ENCODE data around the gene PFKFB3.

The PFKFB3 gene

DNA sequence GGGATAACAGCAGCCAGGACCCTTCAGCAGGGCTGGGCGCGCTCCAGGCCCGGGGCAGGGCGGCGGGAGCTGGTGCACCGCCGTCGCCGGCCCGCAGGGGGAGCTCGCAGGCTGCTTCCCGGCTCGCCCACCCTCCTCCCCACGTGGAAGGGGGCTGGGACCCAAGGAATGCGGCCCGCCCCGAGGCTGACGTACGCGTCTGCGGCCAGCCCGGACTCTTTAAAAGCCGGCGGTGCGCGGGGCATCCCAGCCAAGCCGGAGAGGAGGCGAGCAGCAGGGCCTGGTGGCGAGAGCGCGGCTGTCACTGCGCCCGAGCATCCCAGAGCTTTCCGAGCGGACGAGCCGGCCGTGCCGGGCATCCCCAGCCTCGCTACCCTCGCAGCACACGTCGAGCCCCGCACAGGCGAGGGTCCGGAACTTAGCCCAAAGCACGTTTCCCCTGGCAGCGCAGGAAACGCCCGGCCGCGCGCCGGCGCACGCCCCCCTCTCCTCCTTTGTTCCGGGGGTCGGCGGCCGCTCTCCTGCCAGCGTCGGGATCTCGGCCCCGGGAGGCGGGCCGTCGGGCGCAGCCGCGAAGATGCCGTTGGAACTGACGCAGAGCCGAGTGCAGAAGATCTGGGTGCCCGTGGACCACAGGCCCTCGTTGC lies at the start of gene PFKFB3:
PFKFB3 (plus strand) TSS at position 249 of the 647 bp plus-strand sequence; CDS start at position 578, 329 bp downstream.
- peak; percentile 95 for DNase-seq (ENCODE audit: extremely low spot score)
- ChIA-PET CTCF (interaction anchor here (0.6 to 2.0 kb wide), 17 partner anchors 9 to 714 kb away, joined by 3 to 37 read pairs (median 3); no protein-coding TSS in a partner anchor), POLR2A (interaction anchor here (0.6 to 1.8 kb wide), 13 partner anchors 8 to 207 kb away, joined by 3 to 20 read pairs (median 4); no protein-coding TSS in a partner anchor)
- TF ChIP-seq L3MBTL2 (conservative IDR thresholded peaks at IDR 0.05) = 0 out of 2 replicates have a peak, but pooled peaks have one; percentile 23
- TF ChIP-seq CTBP1 (IDR thresholded peaks at IDR 0.05; ENCODE audit: borderline replicate concordance) = peak; percentile 58; the same call in 1 of the 2 replicates
- TF ChIP-seq HDGF (IDR thresholded peaks at IDR 0.05; ENCODE audit: borderline replicate concordance) = 0 out of 2 replicates have a peak, but pooled peaks have one; percentile 9
- TF ChIP-seq LEF1 (IDR thresholded peaks at IDR 0.05; ENCODE audit: borderline replicate concordance) = no peak

DNA sequence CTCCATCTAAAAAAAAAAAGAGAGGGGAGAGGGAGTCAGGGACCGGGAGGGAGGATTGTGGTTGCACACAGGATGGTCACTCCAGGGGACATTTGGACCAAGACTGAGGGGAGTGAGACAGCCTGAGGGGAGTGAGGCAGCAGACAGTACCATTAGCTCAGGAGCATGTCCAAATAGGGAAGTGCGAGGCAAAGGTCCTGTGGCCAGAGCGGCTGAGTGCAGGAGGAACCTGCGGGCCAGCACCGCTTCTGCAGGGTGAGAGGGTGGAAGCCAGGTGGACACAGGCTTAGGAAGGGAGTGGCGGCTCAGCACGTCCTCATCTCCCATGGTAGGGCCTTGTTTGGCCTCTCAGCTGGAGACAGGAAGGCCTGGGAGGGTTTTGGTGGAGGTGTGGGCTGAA lies 48.9 kb upstream of the PFKFB3 start:
- ChIA-PET CTCF (no interaction called here), POLR2A (interaction anchor here (0.6 to 1.5 kb wide), 2 partner anchors 10 to 14 kb away, joined by 4 to 5 read pairs; no protein-coding TSS in a partner anchor)
- TF ChIP-seq CTBP1 (IDR thresholded peaks at IDR 0.05; ENCODE audit: borderline replicate concordance) (no peak), ZNF384 (IDR thresholded peaks at IDR 0.05) (no peak), NFRKB (IDR thresholded peaks at IDR 0.05) (no peak)
- DNase-seq (ENCODE audit: extremely low spot score) = no peak

DNA sequence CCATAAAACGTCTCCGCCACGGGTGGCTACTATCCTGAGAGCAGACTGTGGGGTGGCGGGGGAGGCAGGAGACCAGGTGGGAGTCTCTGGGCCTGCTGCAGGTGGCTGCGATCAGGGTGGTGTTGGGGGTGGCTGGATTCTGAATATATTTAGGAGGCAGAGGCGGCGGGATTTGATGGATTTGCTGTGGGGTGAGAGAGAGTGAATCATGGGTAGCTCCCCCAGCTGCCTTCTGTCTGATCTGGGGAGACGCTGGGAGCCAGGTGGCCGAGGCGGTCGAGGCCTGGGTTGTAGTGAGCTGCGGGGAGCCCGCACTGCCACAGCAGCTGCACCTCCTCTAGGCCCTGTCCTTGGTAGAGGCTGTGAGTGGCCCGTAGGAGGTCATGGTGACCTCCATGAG lies 48.2 kb upstream of the PFKFB3 start:
- DNase-seq (ENCODE audit: extremely low spot score) = no peak
- POLR2A ChIA-PET = interaction anchor here (1.0 kb wide), 1 partner anchor 9 kb away, joined by 3 read pairs; no protein-coding TSS in a partner anchor
- CTCF ChIA-PET = no interaction called here
- TF ChIP-seq ARNT (IDR thresholded peaks at IDR 0.05) (no peak), NFRKB (IDR thresholded peaks at IDR 0.05) (no peak), TARDBP (IDR thresholded peaks at IDR 0.05) (no peak), SP1 (IDR thresholded peaks at IDR 0.05) (no peak), L3MBTL2 (conservative IDR thresholded peaks at IDR 0.05) (no peak), CTBP1 (IDR thresholded peaks at IDR 0.05; ENCODE audit: borderline replicate concordance) (no peak), SUZ12 (IDR thresholded peaks at IDR 0.05) (no peak), ZNF384 (IDR thresholded peaks at IDR 0.05) (no peak), FOXM1 (IDR thresholded peaks at IDR 0.05; ENCODE audit: borderline replicate concordance) (no peak), ELF4 (IDR thresholded peaks at IDR 0.05) (no peak), FOXK2 (IDR thresholded peaks at IDR 0.05) (no peak), LEF1 (IDR thresholded peaks at IDR 0.05; ENCODE audit: borderline replicate concordance) (no peak)
- TF ChIP-seq, protein P1, sequence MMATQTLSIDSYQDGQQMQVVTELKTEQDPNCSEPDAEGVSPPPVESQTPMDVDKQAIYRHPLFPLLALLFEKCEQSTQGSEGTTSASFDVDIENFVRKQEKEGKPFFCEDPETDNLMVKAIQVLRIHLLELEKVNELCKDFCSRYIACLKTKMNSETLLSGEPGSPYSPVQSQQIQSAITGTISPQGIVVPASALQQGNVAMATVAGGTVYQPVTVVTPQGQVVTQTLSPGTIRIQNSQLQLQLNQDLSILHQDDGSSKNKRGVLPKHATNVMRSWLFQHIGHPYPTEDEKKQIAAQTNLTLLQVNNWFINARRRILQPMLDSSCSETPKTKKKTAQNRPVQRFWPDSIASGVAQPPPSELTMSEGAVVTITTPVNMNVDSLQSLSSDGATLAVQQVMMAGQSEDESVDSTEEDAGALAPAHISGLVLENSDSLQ (IDR thresholded peaks at IDR 0.05) = no peak

DNA sequence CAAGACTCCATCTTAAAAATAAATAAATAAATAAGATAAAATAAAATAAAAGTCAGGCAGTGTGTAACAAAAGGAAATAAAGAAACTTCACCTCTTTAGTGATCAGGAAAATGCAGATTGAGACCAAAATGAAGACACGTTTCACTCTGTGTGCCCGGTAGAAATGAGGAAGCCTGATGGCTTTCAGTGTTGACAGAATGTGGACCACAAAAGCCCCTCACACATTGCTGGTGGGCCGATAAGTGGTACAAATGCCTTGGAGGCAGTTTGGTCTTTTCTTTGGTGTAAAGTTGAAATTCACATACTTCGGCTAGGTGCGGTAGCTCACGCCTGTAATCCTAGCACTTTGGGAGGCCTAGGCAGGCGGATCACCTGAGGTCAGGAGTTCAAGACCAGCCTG lies 44.5 kb upstream of the PFKFB3 start:
- POLR2A ChIA-PET = no interaction called here
- CTCF ChIA-PET = no interaction called here
- TF ChIP-seq HDGF (IDR thresholded peaks at IDR 0.05; ENCODE audit: borderline replicate concordance) (no peak), ELF4 (IDR thresholded peaks at IDR 0.05) (no peak), ARNT (IDR thresholded peaks at IDR 0.05) (no peak), FOXM1 (IDR thresholded peaks at IDR 0.05; ENCODE audit: borderline replicate concordance) (no peak), L3MBTL2 (conservative IDR thresholded peaks at IDR 0.05) (no peak)
- TF ChIP-seq, protein P1 (IDR thresholded peaks at IDR 0.05) = no peak
- DNase-seq (ENCODE audit: extremely low spot score) = no peak

DNA sequence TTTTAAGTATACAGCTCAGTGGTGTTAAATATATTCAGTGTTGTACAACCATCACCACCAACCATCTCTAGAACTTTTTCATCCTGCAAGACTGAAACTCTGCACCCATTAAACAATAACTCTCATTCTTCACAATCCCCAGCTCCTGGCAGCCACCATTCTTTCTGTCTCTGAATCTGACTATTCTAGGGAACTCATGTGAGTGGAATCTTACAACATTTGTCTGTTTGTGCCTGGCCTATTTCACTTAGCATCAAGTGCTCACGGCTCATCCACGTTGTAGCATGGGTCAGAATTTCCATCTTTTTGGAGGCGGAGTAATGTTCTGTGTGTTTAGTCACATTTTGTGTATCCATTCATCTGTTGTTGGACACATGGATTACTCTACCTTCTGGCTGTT lies 40.8 kb upstream of the PFKFB3 start:
- CTCF ChIA-PET = interaction anchor here (1.2 kb wide), 1 partner anchor 272 kb away, joined by 3 read pairs; no protein-coding TSS in a partner anchor
- no peak for TF ChIP-seq NFRKB (IDR thresholded peaks at IDR 0.05)
- DNase-seq (ENCODE audit: extremely low spot score) = no peak
- POLR2A ChIA-PET = interaction anchor here (0.8 to 2.4 kb wide), 4 partner anchors 9 to 17 kb away, joined by 3 to 12 read pairs (median 4); no protein-coding TSS in a partner anchor

DNA sequence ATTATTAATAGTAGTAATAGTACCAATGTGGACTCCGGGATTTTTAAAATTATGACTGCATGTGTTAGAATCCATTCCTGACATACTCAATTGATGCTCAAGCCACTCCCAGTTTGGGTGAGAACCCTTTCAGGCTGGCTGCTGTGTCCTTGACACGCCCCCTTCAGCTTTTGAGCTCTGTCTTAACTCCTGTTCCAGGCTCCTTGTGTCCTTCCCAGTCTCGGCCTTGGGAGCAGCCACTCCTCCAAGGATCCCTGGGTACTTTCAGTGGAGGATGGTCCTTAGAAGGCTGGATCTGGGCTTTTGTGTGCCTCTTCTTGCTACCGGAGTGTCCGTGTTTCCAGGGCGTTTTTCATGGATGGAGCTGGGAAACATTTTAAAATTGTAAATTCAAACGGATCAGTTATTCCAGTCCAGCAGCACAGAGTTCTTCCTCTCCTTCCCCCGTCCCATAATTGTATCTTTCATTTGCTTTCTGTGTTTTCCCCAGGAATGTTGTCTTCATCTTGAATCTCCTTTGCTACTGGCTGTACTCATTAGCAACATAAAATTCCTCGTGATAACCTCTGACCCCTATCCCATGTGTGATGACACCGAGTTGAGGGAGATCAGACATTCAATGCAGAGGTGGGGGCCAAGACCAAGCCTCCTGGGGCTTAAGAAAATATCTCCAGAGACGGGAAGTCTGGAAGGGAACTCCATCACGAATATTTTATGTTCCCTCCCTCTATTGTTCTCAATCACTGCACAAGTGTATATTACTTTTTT lies 40.0 kb upstream of the PFKFB3 start:
- no peak for TF ChIP-seq ZNF384 (IDR thresholded peaks at IDR 0.05)
- TF ChIP-seq ELF4 (IDR thresholded peaks at IDR 0.05) = no peak
- TF ChIP-seq HDGF (IDR thresholded peaks at IDR 0.05; ENCODE audit: borderline replicate concordance) = no peak
- no peak for TF ChIP-seq ARNT (IDR thresholded peaks at IDR 0.05)
- no peak for TF ChIP-seq SUZ12 (IDR thresholded peaks at IDR 0.05)
- TF ChIP-seq NFRKB (IDR thresholded peaks at IDR 0.05) = no peak
- no peak for TF ChIP-seq FOXM1 (IDR thresholded peaks at IDR 0.05; ENCODE audit: borderline replicate concordance)
- no peak; the same call in 1 of the 2 replicates for TF ChIP-seq L3MBTL2 (conservative IDR thresholded peaks at IDR 0.05)
- TF ChIP-seq LEF1 (IDR thresholded peaks at IDR 0.05; ENCODE audit: borderline replicate concordance) = no peak
- no peak for TF ChIP-seq CTBP1 (IDR thresholded peaks at IDR 0.05; ENCODE audit: borderline replicate concordance)
- ChIA-PET POLR2A (interaction anchor here (0.8 to 2.4 kb wide), 8 partner anchors 10 to 76 kb away, joined by 3 to 12 read pairs (median 4); partner anchors contain the start of gene PFKFB3), CTCF (interaction anchor here (0.5 to 1.2 kb wide), 3 partner anchors 12 to 691 kb away, joined by 3 read pairs; no protein-coding TSS in a partner anchor)
- DNase-seq (ENCODE audit: extremely low spot score) = peak; percentile 42
